Caco-2 (cell line): ENCODE data around the gene CEP72. TPM values are rescaled to one million over a fixed set of nuclear protein-coding genes. Genes with fewer than 3 reads are reported as not detected.

Source experiments
- BruUV-seq: library from RNA; stranded (reverse); fragments of 400-500 nt; replicated peaks from 2 replicates; lab custom pipeline; 2021; lab: Mats Ljungman, UMichigan
- CTCF ChIA-PET: fragments of 300-600 bp; sonication (Branson Sonifier 250); formaldehyde crosslinking; loops from one replicate; lab custom pipeline; 2022; ENCODE audit warnings: antibody characterized with exemption; lab: Charles Lee
- POLR2A ChIA-PET: fragments of 300-600 bp; sonication (Branson Sonifier 250); formaldehyde crosslinking; loops from one replicate; lab custom pipeline; 2022; ENCODE audit warnings: antibody characterized with exemption; lab: Charles Lee
- DNase-seq, 2 experiments: peaks; one replicate each; pipeline versions ENCODE4 v3.0.0 to v3.0.0-alpha.2; 2020 to 2022
- H3K27me3 ChIP-seq: replicated peaks from 2 replicates; pipeline ENCODE4 v1.6.0; 2011; ENCODE audit warnings: low read length; ENCODE audit not compliant: control insufficient read depth, insufficient read depth
- H3K36me3 ChIP-seq: 2 replicates; pipeline ENCODE4 v1.5.1; 2011; ENCODE audit warnings: low read length; ENCODE audit not compliant: control insufficient read depth, insufficient read depth
- H3K4me1 ChIP-seq: fragments of 250-450 bp; sonication (Bioruptor Pico); 2 replicates; pipeline ENCODE4 v1.5.1; 2020; ENCODE audit warnings: mild to moderate bottlenecking
- H3K4me3 ChIP-seq: 2 replicates; pipeline ENCODE4 v1.5.1; 2011; ENCODE audit warnings: low read depth, mild to moderate bottlenecking, control low read depth, low read length
- H3K9me3 ChIP-seq: fragments of 250-450 bp; sonication (Bioruptor Pico); 2 replicates; pipeline ENCODE4 v1.5.1; 2020; ENCODE audit warnings: mild to moderate bottlenecking, moderate library complexity
- H3K27ac Mint-ChIP-seq: one replicate; pipeline ENCODE4 v1.8.0; 2022; ENCODE audit warnings: mixed read lengths; ENCODE audit not compliant: unreplicated experiment
- H3K27me3 Mint-ChIP-seq: one replicate; pipeline ENCODE4 v1.8.0; 2022; ENCODE audit warnings: mixed read lengths; ENCODE audit not compliant: insufficient read depth, unreplicated experiment
- H3K36me3 Mint-ChIP-seq: one replicate; pipeline ENCODE4 v1.8.0; 2022; ENCODE audit warnings: mild to moderate bottlenecking, mixed read lengths; ENCODE audit not compliant: insufficient read depth, unreplicated experiment
- H3K4me1 Mint-ChIP-seq: one replicate; pipeline ENCODE4 v1.8.0; 2022; ENCODE audit warnings: low read depth, mixed read lengths; ENCODE audit not compliant: unreplicated experiment
- H3K4me3 Mint-ChIP-seq: one replicate; pipeline ENCODE4 v1.8.0; 2022; ENCODE audit warnings: mild to moderate bottlenecking, moderate library complexity, mixed read lengths; ENCODE audit not compliant: unreplicated experiment
- H3K9me3 Mint-ChIP-seq: one replicate; pipeline ENCODE4 v1.8.0; 2022; ENCODE audit warnings: mixed read lengths; ENCODE audit not compliant: unreplicated experiment
- intact Hi-C: fragments of 100-400 bp; cut with micrococcal nuclease; formaldehyde crosslinking; loops from one replicate; pipeline ENCODE4 v1.10.0; 2022; ENCODE audit not compliant: unreplicated experiment
- total RNA-seq: library from RNA; stranded (reverse); gene quantifications from 2 replicates; pipeline ENCODE4 v1.2.3, GENCODE V29; 2022
- TF ChIP-seq, protein P1 (sequence below), 2 experiments: fragments of 200-600 bp in 1 of 2; IDR thresholded peaks; 1 replicate in 1 of 2; 2 replicates in 1 of 2; pipeline versions ENCODE4 v1.5.1 to v1.8.0; 2011 to 2022; ENCODE audit warnings: antibody characterized with exemption in 1 of 2, control low read depth in 1 of 2, inconsistent platforms in 1 of 2, low read depth in 1 of 2, low read length in 1 of 2, mild to moderate bottlenecking in 1 of 2, moderate library complexity in 1 of 2; ENCODE audit not compliant: insufficient read depth in 1 of 2, severe bottlenecking in 1 of 2, unreplicated experiment in 1 of 2

The CEP72 gene
- total RNA-seq, 1 experiment from 2014 or later = 36.6 TPM

DNA sequence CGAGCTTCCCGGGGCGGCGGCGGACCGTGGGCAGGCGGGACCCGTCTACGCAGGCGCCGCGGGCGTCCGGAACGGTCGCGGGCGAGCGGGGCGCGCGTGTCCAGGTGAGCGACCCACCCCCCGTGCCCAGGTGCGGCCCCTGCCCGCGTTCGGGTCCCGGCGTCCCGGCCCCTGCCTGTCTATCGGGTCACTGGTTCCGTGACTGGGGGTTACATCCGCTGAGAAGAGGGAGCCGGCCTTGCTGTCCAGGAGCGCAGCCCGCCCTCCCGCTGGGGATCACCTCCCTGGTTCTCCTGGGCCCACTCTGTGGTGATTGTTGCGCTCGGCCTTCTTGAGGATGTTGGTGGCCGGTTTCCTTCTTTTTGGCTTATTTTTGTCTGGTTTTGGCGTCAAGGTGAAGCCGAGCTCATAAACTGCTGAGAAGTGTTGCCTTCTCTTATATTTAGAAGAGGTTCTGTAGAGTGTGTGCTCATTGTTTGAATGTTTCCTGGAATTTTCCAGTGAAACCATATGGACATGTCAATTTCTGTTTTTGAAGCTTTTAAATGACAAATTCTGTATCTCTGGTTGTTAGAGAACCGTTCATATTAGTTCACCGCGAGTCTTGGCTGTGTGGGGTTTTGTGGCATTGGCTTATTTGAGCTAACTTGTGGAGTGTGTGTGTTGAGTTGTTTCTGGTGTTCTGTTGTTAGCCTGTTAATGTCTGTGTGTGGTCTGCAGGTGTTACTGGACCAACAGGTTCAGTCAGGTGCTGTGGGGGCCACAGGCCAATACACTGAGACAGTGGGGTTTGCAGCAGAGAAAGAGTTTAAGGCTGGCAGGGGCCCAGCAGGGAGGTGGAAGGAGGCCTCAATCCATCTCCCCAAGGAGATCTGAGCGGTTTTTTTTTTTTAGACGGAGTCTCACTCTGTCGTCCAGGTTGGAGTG is 621 bp downstream of the CEP72 start:
- peaks cover 47% of the 10 kb centered on the region for H3K36me3 Mint-ChIP-seq
- H3K36me3 ChIP-seq = no peaks in the 10 kb centered on the region
- peak overlapping the region; percentile 90 for H3K27ac Mint-ChIP-seq
- H3K27me3 ChIP-seq = no peaks in the 10 kb centered on the region
- peaks cover 13% of the 10 kb centered on the region for H3K4me1 Mint-ChIP-seq
- BruUV-seq = TSS peak; percentile 32
- intact Hi-C loops = loop anchor here (10.0 kb wide), 1 partner anchor 168 kb away; the partner anchor contains the start of gene EXOC3
- H3K9me3 ChIP-seq = peaks cover 13% of the 10 kb centered on the region; the same call in 1 of the 2 replicates
- peaks cover 33% of the 10 kb centered on the region for H3K9me3 Mint-ChIP-seq
- TF ChIP-seq, protein P1, sequence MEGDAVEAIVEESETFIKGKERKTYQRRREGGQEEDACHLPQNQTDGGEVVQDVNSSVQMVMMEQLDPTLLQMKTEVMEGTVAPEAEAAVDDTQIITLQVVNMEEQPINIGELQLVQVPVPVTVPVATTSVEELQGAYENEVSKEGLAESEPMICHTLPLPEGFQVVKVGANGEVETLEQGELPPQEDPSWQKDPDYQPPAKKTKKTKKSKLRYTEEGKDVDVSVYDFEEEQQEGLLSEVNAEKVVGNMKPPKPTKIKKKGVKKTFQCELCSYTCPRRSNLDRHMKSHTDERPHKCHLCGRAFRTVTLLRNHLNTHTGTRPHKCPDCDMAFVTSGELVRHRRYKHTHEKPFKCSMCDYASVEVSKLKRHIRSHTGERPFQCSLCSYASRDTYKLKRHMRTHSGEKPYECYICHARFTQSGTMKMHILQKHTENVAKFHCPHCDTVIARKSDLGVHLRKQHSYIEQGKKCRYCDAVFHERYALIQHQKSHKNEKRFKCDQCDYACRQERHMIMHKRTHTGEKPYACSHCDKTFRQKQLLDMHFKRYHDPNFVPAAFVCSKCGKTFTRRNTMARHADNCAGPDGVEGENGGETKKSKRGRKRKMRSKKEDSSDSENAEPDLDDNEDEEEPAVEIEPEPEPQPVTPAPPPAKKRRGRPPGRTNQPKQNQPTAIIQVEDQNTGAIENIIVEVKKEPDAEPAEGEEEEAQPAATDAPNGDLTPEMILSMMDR (IDR thresholded peaks at IDR 0.05; ENCODE audit: insufficient read depth in 1 of 2, low read depth in 1 of 2, low read length in 1 of 2, severe bottlenecking in 1 of 2, unreplicated experiment in 1 of 2) = no peak
- H3K4me3 ChIP-seq = peak overlapping the region; percentile 85
- CTCF ChIA-PET = interaction anchor here (1.0 kb wide), 1 partner anchor 166 kb away, joined by 3 read pairs; no protein-coding TSS in a partner anchor
- no peaks in the 10 kb centered on the region for H3K27me3 Mint-ChIP-seq
- H3K4me3 Mint-ChIP-seq = peak overlapping the region; percentile 93
- peak; percentile 52 to 55 for DNase-seq
- POLR2A ChIA-PET = no interaction called here
- H3K4me1 ChIP-seq = peaks cover 4% of the 10 kb centered on the region; the same call in 1 of the 2 replicates

DNA sequence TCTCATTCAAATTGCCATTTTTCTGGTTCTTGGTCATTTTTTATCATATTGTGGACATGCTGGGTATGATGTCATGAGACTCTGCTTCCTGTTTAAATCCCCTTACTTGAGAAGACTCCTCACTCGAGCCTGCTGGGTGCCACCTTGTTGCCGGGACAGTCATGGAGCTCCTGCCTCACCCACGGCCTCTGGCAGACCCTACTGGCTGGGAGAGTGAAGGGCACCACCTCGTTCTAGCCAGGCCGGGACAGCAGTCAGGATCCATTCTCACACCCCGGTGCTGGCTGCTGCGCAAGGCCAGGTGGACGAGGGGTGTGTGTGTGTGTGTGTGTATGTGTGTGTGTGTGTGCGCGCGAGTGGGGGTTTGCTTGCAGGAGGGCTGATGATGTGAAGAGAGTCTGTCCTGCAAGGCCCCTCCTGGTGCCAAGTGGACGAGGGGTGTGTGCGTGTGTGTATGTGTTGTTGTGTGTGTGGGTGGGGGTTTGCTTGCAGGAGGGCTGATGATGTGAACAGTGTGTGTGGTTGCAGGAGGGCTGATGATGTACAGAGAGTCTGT is 4.4 kb downstream of the CEP72 start:
- CTCF ChIA-PET = interaction anchor here (0.6 kb wide), 1 partner anchor 145 kb away, joined by 5 read pairs; no protein-coding TSS in a partner anchor
- H3K9me3 Mint-ChIP-seq = peaks cover 33% of the 10 kb centered on the region
- H3K27ac Mint-ChIP-seq = peak overlapping the region; percentile 49
- intact Hi-C loops = loop anchor here (10.0 kb wide), 1 partner anchor 172 kb away; the partner anchor contains the start of gene EXOC3
- TF ChIP-seq, protein P1 (IDR thresholded peaks at IDR 0.05; ENCODE audit: insufficient read depth in 1 of 2, low read depth in 1 of 2, low read length in 1 of 2, severe bottlenecking in 1 of 2, unreplicated experiment in 1 of 2) = peak in 1 of 2 experiments; percentile 40
- H3K36me3 Mint-ChIP-seq = peaks cover 60% of the 10 kb centered on the region
- BruUV-seq = no TSS peak
- no peaks in the 10 kb centered on the region; the same call in 1 of the 2 replicates for H3K4me1 ChIP-seq
- H3K36me3 ChIP-seq = no peaks in the 10 kb centered on the region; the same call in 1 of the 2 replicates
- H3K9me3 ChIP-seq = peaks cover 13% of the 10 kb centered on the region; the same call in 1 of the 2 replicates
- no peaks in the 10 kb centered on the region for H3K27me3 Mint-ChIP-seq
- H3K4me3 ChIP-seq = no peak overlapping the region
- H3K4me1 Mint-ChIP-seq = peaks cover 6% of the 10 kb centered on the region
- DNase-seq = no peak
- H3K27me3 ChIP-seq = no peaks in the 10 kb centered on the region
- H3K4me3 Mint-ChIP-seq = no peak overlapping the region
- POLR2A ChIA-PET = no interaction called here

DNA sequence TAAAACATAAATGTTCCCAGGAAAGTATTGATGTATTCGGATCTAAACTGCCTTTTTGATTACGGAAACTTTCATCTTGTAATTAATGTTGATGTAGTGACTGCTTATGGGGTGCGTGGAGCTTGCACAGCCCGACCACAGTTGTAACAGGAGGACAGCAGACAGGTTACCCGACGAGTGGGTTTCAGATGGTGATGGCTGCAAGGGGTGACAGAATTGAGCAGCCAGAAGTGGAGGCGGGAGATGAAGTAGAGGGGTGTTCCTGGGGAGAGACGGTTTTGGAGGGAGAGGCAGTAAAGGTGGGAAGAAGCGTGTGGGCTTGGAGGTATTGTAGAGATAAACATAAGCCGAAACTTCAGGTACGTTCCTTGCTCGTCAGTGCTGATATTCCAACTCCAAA is 5.8 kb downstream of the CEP72 start:
- H3K27ac Mint-ChIP-seq = no peak overlapping the region
- TF ChIP-seq, protein P1 (IDR thresholded peaks at IDR 0.05; ENCODE audit: insufficient read depth in 1 of 2, low read depth in 1 of 2, low read length in 1 of 2, severe bottlenecking in 1 of 2, unreplicated experiment in 1 of 2) = no peak
- H3K9me3 Mint-ChIP-seq = peaks cover 28% of the 10 kb centered on the region
- intact Hi-C loops = loop anchor here (10.0 kb wide), 1 partner anchor 173 kb away; the partner anchor contains the start of gene EXOC3
- POLR2A ChIA-PET = no interaction called here
- peaks cover 63% of the 10 kb centered on the region for H3K36me3 Mint-ChIP-seq
- peaks cover 11% of the 10 kb centered on the region; the same call in 1 of the 2 replicates for H3K9me3 ChIP-seq
- no peaks in the 10 kb centered on the region for H3K27me3 ChIP-seq
- H3K4me3 ChIP-seq = no peak overlapping the region
- CTCF ChIA-PET = no interaction called here
- H3K4me1 Mint-ChIP-seq = peaks cover 3% of the 10 kb centered on the region
- H3K4me3 Mint-ChIP-seq = no peak overlapping the region
- no peaks in the 10 kb centered on the region for H3K4me1 ChIP-seq
- no peaks in the 10 kb centered on the region for H3K27me3 Mint-ChIP-seq
- no TSS peak for BruUV-seq
- no peaks in the 10 kb centered on the region; the same call in 1 of the 2 replicates for H3K36me3 ChIP-seq
- DNase-seq = no peak
